Measurements from ENCODE around the gene PLEKHM3.

The PLEKHM3 gene

DNA sequence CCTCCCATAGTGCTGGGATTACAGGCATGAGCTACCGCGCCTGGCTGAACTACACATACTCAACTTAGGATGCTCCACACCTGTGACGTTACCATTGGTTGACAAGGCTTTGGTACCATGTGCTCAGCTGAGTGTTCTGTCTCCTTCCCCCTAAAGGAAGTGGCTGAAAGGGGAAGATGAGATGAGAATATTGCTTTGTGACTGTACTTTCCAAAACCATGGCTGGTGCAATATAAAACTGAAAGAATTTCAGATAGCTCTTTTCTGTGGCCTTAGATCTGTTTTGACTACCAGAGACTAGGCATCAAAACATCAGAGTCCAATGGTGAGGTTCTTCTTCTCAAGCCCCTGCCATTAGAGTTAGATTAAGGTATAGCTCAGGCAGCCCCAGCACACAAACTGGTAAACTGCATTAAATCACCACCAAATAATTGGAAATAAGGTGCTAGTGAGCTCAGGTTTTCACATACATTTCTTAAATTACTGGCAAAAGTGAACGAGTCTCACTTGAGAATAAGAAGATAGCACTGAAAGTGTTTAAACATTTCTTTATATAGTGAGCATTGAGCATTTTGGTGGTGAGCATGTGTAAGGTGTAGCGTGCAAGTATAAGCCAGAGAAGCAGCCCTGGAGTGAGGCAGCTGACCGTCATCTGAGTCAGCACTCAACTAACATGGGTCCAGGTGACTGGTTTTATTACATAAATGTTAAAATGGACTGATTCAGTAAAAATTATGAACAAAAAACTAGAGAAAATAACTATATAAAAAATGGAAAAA, 142.1 kb downstream of the PLEKHM3 start:
- DNase-seq = no peak

GRCh38 chr2:207881902-207882301, 143.4 kb downstream of the PLEKHM3 start:
- DNase-seq = no peak

DNA sequence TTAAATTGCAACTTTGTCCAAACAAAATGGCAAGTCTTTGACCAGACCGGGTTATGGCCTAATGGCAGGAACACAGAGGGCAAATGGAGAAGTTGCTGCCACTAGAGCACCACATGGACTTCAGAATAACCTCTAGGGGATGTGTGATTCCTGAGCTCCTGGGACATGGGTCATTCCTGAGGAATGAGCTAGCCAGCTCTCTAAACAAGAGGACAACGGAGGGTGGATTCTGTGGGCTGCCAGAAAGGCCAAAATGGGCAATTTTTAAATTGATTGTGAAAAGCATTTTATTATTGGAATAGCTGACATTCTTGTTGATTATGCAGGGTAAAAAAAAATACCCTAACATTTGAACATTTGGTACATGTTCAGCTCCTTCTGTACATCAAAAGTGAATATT, 145.8 kb downstream of the PLEKHM3 start:
- no peak for DNase-seq

DNA sequence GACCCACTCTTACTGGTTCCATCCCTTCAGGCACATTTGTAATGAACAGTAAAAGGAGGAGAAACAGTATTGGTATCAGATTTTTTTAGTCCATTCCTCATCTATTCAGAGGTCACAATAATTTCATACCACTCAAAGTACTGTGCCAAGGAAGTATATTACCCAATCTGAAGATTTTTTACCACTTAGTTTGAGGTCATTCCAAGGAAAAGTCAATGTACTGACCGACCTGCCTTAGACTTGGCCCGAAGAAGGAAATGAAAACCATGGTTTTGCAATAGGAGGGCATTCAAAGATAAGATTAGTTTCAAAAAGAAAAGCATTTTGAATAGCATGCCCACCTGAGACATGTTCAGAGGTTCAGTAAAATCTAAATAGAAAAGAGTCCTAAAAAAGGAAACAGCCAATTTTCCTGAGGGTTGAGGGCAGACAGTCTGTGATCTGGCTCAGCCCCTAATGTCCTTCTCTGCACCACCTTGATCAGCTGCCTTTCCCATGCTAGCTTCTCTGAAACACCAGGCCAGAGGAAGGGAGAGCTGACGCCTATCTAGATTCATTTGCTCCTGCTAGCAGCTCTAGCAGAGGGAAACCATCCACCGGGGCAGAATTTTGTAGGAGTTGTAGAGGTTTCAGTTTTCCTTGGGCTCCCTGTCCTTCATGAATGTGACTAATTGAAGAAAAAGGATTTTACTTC, 148.3 kb downstream of the PLEKHM3 start:
- DNase-seq = no peak

GRCh38 chr2:207875473-207876212, 149.7 kb downstream of the PLEKHM3 start:
- no peak for DNase-seq

- DNase-seq = no peak
Measured at GRCh38 chr2:207873794-207874193, 151.5 kb downstream of the PLEKHM3 start.

DNA sequence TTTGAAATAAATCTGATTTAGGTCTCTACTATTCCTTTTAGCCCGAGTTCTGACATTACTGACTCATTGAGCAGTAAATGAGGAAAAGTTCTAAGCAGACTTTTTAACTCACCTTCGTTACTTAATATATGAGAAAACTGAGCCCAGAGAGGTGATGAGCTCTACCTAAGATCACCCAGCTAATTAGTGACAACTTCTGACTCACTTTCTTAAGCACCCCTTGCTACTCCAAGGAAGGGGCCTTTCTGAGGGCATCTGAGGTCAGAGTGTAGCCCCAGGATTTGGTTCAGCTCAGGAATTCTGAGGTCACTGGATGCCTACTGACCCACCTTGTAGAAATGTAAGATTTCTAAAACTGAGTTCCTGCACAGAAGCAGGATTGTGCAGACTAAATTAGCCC, 153.4 kb downstream of the PLEKHM3 start:
- DNase-seq = no peak

- no peak for DNase-seq
Measured at GRCh38 chr2:207871506-207871905, 153.8 kb downstream of the PLEKHM3 start.

DNA sequence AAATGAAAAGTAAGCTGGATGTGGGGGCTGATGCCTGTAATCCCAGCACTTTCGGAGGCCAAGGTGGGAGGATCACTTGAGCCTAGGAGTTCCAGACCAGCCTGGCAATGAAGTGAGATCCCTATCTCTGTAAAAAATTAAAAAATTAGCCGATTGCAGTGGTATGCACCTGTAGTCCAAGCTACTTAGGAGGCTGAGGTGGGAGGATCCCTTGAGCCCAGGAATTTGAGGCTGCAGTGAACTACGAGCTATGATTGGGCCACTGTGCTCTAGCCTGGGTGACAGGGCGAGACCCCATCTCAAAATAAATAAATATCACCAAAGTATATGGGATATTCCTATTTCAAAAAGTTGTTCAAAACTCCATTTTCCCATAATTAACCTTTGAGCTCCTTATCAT, 154.5 kb downstream of the PLEKHM3 start:
- DNase-seq = no peak

DNA sequence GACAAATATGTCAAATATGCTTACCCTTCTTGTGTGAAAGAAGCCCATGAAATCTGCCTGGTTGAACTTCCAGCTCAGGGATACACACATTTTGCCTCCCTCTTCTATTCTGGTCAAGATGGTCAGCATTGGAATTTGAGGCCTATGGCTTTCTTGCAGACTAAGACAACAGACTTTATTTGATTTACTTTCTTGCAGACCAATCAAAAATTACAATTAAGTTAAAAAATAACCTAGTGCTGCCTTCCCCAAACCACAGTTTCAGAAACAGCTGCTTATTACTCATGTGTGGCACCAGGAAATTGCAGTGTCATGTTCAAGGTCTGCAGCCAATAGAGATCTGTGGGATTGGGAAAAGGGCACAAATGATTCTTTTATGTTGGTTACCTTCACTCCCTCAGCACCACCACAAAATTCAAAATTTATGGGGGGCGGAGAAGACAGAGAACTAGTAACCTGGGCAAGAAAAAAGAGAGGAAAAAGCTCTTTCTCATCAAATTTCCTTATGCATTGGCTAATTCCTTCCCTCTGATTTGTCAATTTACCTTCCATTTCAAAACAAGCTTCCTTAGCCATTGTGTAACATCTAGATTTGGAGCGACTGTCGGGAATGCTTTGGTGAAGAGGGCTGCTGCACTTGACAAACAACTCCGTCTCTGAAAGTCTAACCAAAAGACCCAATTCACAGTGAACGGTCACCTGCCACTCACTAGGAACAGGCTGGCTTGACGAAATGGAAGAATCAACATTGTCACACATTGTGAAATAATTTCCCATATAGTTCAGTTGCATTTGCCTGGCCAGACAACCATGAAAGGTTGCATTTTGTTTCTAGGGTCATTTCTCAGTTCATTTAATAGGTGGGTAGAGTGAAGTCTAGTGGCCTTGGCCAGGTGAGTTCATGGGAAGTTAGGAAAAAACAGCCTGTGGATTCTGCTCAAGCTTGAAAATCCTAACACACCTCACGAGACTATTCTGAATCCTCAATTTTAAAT, 155.2 kb downstream of the PLEKHM3 start:
- no peak for DNase-seq

DNA sequence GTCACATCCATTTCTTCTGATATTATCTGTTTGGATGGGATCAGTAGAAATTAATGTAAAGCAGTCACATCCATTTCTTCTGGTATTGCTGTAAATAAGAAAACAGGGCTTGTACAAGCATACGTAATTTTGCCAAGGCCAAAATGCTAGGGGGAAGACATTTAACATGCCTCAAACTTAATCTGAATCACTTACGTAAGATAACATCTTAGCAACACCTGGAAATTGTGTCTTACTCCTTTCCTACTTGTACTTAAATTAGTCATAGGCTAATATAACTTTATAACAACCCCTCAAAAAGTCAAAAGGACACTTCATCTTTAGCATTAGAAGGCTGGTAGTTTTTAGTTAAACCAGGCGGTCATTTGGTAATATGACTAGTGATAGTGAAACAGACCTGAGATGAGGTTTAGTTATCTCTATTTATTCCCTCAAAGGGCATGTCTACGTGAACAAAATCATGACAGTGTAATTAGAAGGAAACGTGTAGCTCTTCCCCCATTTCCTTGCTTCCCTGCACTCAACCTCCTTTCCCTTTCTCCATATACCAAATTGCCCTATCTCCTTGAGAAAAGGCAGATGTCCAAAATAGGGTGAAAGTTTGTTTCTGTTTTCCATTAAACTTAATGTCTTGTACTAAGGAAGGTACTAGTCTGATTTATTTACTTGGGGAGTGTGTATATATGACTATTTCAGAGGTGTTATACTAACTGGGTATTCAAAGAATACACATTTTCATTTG, 156.3 kb downstream of the PLEKHM3 start:
- no peak for DNase-seq

DNA sequence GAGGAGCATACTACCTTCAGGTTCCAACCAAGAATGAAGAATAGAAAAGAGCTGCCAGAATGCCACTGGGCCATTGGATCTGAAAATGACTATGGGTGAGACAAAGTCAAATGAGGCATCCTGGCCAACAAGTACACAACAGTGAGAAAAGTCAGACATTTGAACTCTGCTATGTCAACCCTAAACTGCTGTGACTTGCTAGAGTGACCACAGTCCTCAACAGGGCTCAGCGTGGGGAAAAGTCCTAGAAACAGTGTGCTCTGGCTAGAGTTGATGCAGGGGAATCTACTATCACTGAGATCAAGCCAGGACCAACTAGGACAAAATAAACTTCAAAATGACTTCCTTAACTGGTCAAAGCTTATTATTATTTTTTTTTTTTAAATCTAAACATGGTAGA, 157.4 kb downstream of the PLEKHM3 start:
- DNase-seq = no peak

GRCh38 chr2:207867056-207867455, 158.3 kb downstream of the PLEKHM3 start:
- DNase-seq = no peak

DNA sequence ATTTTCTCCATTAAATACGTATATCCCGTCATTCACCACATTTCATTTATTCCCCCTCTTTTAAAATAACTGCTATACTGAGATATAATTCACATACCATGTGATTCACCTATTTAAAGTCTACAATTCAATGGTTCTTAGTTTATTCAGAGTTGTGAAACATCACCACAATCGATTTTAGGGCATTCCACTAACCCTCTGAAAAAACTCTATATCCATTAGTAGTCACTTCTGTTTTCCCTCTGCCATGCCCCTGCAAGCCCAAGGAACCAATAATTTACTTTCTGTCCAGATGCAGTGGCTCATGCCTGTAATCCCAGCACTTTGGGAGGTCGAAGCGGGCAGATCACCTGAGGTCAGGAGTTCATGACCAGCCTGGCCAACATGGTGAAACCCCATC, 160.1 kb downstream of the PLEKHM3 start:
- DNase-seq = no peak

GRCh38 chr2:207863345-207863744, 162.0 kb downstream of the PLEKHM3 start:
- DNase-seq = no peak

- DNase-seq = no peak
Measured at GRCh38 chr2:207861789-207862188, 163.5 kb downstream of the PLEKHM3 start.

GRCh38 chr2:207860685-207861084, 164.6 kb downstream of the PLEKHM3 start:
- DNase-seq = no peak

DNA sequence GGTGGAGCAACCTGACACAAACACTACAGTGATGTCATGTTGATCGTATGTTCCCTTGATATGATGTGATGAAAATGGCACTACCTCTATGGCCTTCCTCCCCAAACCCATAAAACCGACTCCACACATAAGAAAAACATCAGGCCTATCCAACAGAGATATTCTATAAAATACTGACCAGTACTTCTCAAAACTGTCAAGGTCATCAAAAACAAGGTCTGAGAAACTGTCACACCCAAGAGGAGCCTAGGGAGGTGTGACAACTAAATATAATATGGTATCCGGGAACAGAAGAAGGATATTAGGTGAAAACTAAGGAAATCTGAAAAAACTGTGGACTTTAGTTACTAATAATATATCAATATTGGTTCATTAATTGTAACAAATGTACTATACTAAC, 169.7 kb downstream of the PLEKHM3 start:
- no peak for DNase-seq

GRCh38 chr2:207854484-207855440, 170.6 kb downstream of the PLEKHM3 start:
- DNase-seq = no peak

DNA sequence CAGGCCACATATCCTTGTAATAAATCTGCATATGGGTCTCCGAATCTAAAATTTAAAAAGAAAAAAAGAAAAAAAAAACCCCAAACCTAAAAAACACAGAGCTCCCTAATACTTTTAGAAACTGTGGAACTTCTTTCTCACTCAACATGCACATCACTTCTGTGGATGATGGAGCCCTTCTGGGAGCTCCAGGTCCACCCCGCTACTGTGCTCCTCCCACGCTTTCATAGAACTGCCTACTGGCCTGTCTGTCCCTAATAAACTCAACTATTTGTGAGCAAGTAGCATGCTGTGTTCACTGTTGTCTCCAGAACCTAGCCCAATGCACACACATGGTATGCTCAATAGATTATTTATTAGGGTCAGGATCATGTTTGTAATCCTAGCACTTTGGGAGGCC, 172.5 kb downstream of the PLEKHM3 start:
- no peak for DNase-seq

DNA sequence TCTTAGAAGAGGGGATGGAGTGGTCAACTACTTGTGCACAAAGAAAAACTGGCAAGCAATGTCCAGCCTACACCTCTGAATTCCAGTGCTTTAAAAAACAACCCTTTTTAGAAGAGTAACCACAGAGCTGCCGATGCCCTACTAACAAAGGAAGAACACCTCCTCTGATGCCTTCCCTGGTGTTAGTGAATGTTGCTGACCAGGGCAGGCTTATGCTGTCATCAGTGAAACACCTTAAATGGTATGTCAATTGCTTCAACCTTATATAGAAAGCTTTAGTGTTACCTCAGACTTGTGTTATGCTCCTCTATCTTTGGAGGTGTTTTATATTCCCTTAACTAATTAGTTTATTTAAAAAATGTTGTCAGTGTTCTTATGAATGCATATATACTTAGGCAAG, 175.9 kb downstream of the PLEKHM3 start:
- DNase-seq = no peak
